GM21360 (cell line): ENCODE data around the gene PRR11.
A peak's percentile ranks its signal among the peaks of the same experiment; 100 is the strongest.
"Not testable (repeated sequence)": the region's sequence is repeated elsewhere in the genome, so short reads cannot be mapped to it uniquely, and the experiment has no call there.

Source experiments
- ATAC-seq: cut with Tn5 transposase; IDR thresholded peaks from one replicate; pipeline ENCODE4 v1.9.1; 2021; ENCODE audit warnings: mild to moderate bottlenecking, moderate library complexity; ENCODE audit not compliant: unreplicated experiment

PRR11 gene

DNA sequence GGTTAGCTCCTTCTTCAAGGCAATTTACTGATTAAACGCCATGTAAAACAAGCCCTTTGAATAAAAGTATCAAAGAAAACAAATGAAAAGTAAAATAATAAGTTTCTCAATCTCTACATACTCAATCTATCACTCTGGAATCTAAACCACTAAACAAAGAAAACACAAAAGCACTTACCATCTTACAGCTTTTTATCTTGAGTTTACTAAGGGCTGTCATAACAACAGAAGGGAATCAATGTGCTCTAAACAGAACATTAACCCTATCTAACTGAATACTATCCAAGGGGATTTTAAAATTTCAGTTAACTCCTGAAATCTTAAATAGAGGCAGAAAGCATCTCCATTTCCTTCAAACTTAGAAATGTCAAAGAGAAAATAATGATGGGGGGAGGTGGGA lies 4.0 kb upstream of the PRR11 start:
- ATAC-seq: no peak

DNA sequence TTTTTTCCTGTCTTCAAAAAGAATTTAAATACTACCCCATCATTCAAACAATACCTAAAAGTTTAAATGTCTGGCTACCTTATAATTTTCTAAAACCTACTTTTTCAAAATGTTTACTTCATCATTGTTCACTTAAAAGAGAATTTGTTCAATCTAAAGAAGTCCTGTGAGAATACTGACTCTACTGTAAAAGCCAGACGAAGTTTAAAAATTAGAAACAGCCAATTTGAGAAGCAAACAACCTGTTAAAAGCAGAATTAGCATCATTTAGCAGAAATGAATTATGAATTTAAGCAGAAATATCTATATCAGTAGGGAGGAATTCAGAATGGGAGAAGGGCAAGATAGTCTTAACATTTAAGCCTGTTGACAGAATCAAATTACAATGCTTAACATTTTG lies 2.6 kb upstream of the PRR11 start:
- no peak for ATAC-seq

DNA sequence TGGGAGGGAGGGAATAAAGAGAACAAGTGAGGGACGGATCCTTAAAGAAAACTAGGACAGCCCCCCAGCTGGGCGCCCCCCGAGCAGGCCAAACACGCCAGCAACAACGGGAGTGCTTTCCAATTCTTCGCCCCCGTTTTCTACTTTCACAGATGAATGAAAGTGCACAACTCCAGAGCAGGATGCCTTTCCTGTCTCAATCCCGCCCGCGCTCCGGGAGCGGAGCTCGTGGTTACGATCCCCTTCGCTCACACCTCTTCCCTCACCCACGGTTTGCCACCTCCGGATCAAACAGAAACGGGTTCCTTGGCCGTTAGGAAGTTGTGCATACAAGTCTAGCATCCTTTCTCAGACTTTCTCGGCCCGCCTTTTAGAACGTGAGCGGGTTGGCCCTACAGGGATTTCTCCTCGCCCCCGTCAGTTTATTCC lies 1.2 kb upstream of the PRR11 start:
- no peak for ATAC-seq

DNA sequence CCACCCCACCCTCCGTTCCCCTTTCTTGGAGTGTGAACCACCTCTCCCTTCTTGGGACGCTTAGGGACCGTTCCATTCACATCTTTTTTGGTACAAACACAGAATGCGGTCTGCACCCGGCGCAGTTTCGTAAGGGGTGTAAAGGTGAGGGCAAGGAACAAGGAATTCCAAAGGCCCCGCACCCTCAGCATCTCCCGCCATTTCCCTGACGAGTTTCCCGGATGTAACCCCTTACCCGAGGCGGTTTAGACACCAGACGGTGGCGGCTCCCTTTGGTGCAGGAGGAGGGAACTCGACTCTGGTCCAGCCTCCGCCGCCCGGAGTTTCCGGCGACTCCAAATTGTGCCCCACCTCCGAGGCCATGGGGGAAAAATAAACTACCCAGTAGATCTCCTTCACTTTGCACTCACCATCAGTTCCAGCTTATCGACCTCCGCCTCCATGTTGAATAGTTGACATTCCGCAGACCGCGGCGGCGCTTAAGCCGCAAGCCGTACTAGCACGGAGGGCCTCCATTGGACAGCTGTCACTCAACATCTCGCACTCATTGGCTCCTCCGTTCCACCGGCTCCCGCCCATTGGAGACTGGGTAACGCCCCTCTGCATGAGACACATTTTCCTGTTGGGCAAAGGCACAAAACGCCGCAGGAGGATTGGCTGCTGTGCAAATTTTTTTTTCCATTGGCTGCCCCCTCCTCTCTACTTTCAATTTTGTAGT lies 666 bp upstream of the PRR11 start, which contains the start of gene SKA2:
SKA2 (minus strand) TSS at position 466 of the 718 bp plus-strand sequence; CDS start at position 443, 23 bp downstream.
- peak; percentile 77 for ATAC-seq

DNA sequence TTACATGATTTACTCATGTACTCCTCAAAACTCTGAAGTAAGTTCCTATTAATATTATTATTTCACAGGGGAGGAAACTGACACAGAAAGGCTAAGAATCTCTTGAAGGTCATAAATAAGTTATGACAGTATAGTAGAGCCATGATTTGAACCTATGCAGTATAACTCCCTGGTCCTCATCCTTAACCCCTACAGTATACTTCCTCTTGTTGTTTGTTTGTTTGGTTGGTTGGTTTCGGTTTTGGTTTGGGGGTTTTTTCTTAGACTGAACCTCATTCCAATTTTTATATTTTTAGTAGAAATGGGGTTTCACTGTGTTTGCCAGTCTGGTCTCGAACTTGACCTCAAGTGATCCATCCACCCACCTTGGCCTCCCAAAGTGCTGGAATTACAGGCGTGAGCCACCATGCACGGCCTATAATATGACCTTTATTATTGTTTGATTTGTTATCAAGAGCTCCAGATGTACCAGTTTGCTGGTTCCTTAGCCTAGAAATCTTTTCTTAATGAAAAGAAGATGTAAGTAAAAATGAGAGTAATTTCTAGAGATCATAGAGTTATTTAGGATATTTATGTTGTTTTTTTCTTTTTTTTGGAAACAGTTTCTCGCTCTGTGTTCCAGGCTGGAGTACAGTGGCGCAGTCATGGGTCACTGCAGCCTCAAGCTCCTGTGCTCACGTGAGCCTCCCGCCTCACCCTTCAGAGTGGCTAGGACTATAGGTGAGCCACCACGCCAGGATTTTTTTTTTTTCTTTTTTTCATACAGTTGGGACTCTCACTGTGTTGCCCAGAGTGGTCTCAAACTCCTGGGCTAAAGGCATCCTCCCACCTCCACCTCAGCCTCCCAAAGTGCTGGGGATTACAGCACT lies 4.8 kb downstream of the PRR11 start:
- ATAC-seq: no peak

DNA sequence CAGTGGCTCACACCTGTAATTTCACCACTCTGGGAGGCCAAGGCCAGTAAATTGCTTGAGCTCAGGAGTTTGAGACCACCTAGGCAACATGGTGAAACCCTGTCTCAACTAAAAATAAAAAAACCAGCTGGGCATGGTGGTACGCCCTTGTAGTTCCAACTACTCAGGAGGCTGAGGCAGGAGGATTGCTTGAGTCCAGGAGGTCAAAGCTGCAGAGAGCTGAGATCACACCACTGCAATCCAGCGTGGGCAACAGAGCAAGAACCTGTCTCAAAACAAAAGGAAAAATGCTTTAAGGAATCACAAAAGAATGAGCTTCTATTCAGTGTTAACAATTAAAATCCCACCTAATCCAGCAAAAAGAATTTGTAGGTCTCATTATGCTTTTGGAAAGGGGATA lies 5.9 kb downstream of the PRR11 start:
- no peak for ATAC-seq

DNA sequence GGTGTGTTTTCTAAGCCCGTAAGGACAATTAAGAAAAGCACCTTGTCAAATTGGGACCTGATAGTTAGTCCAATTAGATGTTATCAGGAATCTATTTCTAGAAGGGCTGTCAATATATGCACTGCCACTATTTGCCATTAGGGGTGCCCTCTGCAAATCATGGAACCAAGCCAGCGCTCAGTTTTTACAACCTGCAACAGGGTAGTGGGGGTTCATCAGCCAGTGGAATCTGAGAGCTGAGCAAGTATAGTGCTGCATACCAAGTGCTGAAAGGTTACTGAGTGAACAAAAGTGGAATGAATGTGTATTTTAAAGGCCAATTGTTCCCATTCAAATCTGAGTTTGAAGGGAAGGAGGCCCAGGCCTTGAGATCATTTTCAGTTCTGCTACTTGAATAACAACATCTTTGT lies 10.4 kb downstream of the PRR11 start:
- peak; percentile 54 for ATAC-seq

DNA sequence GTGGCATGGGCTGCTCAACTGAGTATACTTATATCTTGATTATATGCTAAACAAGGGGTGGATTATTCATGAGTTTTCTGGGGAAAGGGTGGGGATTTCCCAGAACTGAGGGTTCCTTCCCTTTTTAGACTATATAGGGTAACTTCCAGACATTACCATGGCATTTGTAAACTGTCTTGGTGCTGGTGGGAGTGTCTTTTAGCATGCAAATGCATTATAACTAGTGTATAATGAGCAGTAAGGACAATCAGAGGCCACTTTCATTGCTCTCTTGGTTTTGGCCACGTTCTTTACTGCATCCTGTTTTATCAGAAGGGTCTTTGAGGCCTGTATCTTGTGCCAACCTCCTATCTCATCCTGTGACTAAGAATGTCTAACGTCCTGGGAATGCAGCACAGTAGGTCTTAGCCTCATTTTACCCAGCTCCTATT lies 12.0 kb downstream of the PRR11 start:
- ATAC-seq: no peak

DNA sequence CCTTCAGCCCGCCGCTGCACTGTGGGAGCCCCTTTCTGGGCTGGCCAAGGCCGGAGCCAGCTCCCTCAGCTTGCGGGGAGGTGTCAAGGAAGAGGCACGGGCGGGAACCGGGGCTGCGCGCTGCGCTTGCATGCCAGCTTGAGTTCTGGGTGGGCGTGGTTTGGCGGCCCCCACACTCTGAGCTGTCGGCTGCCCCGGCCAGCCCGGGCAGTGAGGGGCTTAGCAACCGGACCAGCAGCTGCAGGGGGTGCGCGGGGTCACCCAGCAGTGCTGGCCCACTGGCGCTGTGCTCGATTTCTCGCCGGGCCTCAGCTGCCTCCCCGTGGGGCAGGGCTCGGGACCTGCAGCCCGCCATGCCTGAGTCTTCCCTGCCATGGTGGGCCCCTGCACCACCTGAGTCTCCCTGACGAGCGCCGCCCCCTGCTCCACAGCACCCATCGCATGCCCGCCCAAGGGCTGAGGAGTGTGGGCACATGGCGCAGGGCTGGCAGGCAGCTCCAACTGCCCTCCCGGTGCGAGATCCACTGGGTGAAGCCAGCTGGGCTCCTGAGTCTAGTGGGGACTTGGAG lies 17.0 kb downstream of the PRR11 start:
- ATAC-seq: no peak

DNA sequence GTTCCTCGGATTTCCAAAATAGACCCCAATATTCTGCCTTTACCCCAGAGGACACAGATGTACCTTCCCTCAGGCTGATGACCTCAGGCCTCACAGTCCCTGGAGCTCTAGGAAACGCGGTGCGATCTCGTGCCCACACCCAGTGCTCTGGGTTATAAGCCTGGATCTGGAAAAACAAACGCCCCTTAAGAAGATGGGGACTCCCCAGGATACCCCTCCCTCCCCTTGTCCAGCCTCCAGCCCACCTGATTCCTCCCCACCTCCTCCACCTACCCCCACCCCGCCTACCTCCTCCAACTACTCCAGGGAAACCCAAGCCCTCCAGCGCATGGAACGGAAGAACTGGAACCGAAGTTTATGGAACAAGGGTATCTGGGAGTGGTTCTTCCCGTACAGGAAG lies 19.1 kb downstream of the PRR11 start:
- no peak for ATAC-seq

DNA sequence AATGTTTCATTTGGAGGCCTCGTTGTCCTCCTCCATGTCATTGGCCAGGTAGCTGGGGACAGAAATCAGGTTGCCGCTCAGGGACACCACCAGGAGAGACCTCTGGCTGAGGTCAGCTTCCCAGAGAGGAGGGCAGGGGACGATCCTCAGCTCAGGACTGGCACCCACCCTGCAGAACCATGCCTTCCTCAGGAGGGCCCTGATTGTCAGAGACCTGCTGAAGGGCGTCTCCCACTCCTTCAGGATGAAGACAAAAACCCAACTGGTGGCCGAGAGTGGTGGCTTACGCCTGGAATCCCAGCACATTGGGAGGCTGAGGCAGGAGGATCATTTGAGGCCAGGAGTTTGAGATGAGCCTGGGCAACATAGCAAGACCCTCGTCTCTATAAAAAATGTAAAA lies 19.5 kb downstream of the PRR11 start:
- no peak for ATAC-seq

DNA sequence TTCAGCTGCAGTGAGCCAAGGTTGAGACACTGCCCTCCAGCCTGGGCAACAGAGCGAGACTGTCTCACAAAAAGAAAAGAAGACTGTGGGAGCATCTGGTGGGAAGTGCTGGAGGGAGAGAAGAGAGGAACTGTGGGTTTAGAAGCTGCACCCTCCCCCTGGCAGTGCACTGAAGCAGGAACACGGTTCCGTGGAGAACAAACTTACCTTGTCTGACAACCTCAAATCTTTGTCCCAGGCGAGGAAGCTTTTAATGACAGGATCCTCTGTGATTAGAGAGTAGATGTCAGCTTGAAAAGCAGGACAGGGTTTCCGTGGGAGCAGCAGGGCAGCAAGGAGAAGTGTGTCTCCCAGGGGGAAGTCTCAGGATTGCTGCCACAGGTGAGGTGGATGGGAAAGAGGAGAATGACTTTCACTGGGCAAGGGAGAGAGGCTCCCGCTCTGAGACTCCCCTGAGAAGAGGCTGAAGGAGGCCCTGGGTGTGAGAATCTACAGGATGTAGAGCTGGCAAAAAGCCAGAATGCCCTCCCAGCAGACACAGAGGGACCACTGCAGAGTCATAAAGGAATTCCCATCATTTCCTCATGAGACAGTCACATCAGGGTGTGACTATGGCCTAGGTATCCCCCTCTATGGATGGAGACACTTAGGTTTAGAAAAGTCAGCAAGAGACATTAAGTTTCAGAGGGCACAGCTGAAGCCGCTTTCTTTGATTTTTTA lies 22.9 kb downstream of the PRR11 start:
- no peak for ATAC-seq

DNA sequence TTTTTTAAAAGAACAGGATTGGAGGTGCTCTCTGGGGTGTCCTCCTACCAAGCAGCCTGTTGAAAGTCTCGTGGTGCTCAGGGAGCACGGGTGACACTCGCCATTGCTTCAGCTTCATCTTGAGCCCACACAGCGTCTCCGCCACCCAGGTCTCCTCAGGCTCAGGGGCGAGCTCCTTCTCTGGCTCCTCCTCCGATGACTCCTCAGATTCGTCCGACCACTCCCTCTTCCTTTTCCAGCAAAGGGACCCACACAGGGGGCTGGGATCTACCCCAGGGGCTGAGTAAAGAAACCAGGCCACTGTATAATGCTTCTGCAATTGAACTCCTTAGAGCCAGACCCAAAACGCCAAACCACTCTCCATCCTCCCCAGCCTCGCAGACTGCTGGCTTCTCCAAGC lies 24.1 kb downstream of the PRR11 start:
- ATAC-seq: not testable (repeated sequence)

DNA sequence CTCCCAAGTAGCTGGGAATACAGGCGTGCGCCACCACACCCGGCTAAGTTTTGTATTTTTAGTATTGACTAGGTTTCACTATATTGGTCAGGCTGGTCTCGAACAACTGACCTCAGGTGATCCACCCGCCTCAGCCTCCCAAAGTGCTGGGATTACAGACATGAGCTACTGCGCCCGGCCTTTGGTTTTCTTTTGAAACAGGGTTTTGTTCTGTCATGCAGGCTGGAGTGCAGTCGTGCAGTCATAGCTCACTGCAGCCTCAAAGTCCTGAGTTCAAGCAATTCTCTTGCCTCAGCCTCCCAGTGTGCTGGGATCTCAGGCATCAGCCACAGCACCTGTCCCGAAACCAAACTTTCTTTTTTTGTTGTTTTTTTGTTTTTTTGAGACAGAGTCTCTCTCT lies 25.1 kb downstream of the PRR11 start:
- no peak for ATAC-seq

DNA sequence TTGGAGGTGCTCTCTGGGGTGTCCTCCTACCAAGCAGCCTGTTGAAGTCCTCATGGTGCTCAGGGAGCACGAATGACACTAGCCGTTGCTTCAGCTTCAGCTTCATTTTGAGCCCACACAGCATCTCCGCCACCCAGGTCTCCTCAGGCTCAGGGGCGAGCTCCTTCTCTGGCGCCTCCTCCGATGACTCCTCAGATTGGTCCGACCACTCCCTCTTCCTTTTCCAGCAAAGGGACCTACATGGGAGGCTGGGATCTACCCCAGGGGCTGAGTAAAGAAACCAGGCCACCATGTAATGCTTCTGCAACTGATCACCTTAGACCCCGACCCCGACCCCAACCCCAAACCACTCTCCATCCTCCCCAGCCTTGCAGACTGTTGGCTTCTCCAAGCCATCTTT lies 25.9 kb downstream of the PRR11 start:
- ATAC-seq: no peak

DNA sequence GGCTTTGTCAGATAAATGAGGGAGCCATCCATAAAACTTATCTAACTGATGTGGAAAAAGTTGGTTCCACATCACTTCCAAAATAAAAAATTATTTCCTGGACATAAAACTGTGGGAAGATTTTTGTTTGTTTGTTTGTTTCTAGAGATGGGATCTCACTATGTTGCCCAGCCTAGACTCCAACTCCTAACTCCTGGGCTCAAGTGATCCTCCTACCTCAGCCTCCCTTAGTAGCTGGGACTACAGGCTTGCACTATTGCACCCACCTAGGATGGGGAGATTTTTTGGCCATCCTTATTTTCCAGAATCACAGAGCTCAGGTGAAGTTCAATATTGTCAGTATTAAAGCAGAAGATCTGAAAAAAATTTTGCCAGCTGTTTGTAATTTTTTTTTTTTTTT lies 30.5 kb downstream of the PRR11 start:
- ATAC-seq: no peak

DNA sequence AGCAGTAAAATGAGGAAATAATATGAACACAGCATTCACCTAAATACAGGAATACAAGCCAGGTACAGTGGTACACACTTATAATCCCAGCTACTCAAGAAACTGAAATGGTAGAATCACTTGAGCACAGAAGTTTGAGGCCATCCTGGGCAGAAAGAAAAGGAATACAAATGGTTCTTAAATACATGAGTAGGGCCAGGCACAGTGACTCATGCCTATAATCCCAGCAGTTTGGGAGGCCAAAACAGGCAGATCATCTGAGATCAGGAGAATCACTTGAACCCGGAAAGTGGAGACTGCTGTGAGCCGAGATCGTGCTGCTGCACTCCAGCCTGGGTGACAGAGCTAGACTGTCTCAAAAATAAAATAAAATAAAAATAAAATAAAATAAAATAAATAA lies 31.3 kb downstream of the PRR11 start:
- no peak for ATAC-seq

DNA sequence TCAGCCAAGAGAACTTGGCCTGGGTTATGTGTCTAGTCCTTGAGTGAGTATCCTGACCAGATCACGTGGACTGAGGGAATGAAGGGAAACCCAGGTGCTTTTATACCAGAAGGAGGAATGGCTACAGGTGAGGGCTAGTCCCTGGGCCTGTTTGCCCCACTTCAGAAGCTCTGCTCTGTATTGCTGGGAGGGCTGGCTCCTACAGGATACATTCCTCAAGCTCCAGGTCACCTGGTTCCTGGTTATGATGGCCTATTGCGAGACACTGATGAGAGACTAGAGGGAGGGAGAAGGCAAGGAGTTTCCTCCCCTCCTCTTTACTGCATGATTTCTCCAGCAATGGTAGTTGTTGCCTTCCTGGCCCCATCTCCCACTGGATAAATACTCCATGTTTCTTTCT lies 35.3 kb downstream of the PRR11 start:
- ATAC-seq: no peak

DNA sequence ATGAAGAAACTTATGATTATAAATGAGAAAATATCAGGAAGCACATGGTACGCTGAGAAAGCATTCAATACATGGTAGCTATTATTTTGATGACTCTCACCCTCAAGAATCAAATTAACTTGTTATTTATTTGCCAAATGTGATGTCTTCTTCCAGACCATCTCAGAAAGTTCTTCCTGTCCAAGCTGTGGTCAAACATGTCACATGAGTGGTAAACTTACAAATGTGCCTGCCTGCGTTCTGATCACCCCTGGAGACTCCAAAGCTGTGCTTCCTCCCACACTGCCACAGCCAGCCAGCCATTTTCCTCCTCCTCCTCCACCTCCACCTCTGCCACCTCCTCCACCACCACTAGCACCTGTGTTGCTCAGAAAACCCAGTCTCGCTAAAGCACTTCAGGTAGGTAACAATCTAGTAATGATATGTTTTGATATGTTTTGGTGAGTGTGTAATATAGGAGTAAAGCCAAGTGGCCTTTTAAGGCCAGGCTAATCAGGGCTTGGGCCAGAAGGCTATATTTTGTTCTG lies 37.9 kb downstream of the PRR11 start:
- no peak for ATAC-seq

DNA sequence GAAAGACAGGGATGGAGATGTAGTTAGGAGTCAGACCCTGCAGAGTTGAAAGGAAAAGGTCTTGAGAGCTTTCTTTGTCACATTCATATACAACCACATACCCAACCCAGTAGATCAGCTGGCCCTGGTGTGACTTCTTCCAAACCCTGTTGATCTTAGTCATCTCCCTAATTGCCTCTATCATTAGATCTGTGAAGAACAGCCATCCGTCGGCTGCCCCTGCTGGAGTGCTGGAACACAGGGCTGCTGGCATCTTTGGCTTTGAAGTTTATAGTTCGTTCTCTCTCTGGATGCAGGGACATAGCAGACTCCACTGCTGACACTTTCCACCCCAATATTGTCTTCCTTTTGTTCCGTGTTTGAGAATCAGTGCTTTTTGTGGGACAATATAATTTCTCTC lies 43.9 kb downstream of the PRR11 start:
- ATAC-seq: no peak

DNA sequence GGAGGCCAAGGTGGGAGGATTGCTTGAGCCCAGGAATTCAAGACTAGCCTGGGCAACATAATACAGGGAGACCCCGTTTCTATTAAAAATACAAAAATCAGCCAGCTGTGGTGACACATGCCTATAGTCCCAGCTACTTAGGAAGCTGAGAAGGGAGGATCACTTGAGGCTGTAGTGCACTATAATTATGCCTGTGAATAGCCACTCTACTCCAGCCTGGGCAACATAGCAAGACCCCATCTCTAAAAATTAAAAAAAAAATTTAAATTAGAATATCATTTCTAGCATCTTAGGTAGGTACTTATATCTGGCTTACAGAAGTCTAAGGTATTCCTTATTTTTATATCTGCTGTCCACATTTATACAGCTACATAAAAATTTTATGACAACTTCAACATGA lies 46.8 kb downstream of the PRR11 start:
- no peak for ATAC-seq
